Left ventricle myocardium inferior (tissue), 1 donor: ENCODE measurements around the gene TXNRD2. TPM values are rescaled to one million over a fixed set of nuclear protein-coding genes. Genes with fewer than 3 reads are reported as not detected.
A peak's percentile ranks its signal among the peaks of the same experiment; 100 is the strongest.

Source experiments
- DNase-seq: peaks from one replicate; pipeline ENCODE4 v3.0.0-alpha.2; 2020
- H3K27ac ChIP-seq: fragments of 200-600 bp; replicated peaks from 2 replicates; pipeline ENCODE4 v1.8.0; 2021
- H3K27me3 ChIP-seq: fragments of 200-600 bp; 2 replicates; pipeline ENCODE4 v1.8.0; 2021; ENCODE audit warnings: low read depth
- H3K36me3 ChIP-seq: fragments of 200-600 bp; 2 replicates; pipeline ENCODE4 v1.8.0; 2021
- H3K4me1 ChIP-seq: fragments of 200-600 bp; 2 replicates; pipeline ENCODE4 v1.8.0; 2021
- H3K4me3 ChIP-seq: fragments of 200-600 bp; 2 replicates; pipeline ENCODE4 v1.8.0; 2021; ENCODE audit warnings: mild to moderate bottlenecking, moderate library complexity
- H3K9me3 ChIP-seq: fragments of 200-600 bp; replicated peaks from 2 replicates; pipeline ENCODE4 v1.8.0; 2021
- CTCF ChIP-seq: fragments of 200-600 bp; IDR thresholded peaks from 2 replicates; pipeline ENCODE4 v1.8.0; 2021; ENCODE audit warnings: antibody characterized with exemption, mild to moderate bottlenecking, borderline replicate concordance
- intact Hi-C: fragments of 100-400 bp; cut with micrococcal nuclease; formaldehyde crosslinking; loops from one replicate; pipeline ENCODE4 v1.11.0; 2022
- total RNA-seq: library from RNA; stranded (reverse); fragmentation: NEBNext Ultra II Directional; extraction: Animal tissue kit (Norgen Biotek cat#: 25700); gene quantifications from one replicate; pipeline ENCODE4 v1.2.1, GENCODE V29; 2021
- donor health status: DM: no; HTN: yes; CAD: no; lungs with severe emphysema.

TXNRD2 gene
- total RNA-seq, 1 donor from 2014 or later: 35.2 TPM

- peak overlapping the region; percentile 83 for H3K27ac ChIP-seq
- TF ChIP-seq CTCF: no peak
- no peak overlapping the region for H3K4me3 ChIP-seq
- H3K27me3 ChIP-seq: no peaks in the 10 kb centered on the region
- H3K9me3 ChIP-seq: no peaks in the 10 kb centered on the region
- DNase-seq: no peak
- H3K36me3 ChIP-seq: no peaks in the 10 kb centered on the region
- intact Hi-C loops: no loop called here
- peaks cover 63% of the 10 kb centered on the region for H3K4me1 ChIP-seq
These were observed 13.9 kb upstream of the TXNRD2 start for GRCh38 chr22:19955241-19956128.

GRCh38 chr22:19951346-19951745 is 9.7 kb upstream of the TXNRD2 start:
- H3K36me3 ChIP-seq: no peaks in the 10 kb centered on the region
- H3K4me3 ChIP-seq: peak overlapping the region; percentile 44
- intact Hi-C loops: no loop called here
- H3K4me1 ChIP-seq: peaks cover 81% of the 10 kb centered on the region
- peak overlapping the region; percentile 83 for H3K27ac ChIP-seq
- H3K9me3 ChIP-seq: no peaks in the 10 kb centered on the region
- H3K27me3 ChIP-seq: no peaks in the 10 kb centered on the region
- DNase-seq: no peak
- no peak for TF ChIP-seq CTCF

- H3K36me3 ChIP-seq: no peaks in the 10 kb centered on the region
- no peak for DNase-seq
- no peak for TF ChIP-seq CTCF
- intact Hi-C loops: no loop called here
- no peaks in the 10 kb centered on the region for H3K27me3 ChIP-seq
- peaks cover 89% of the 10 kb centered on the region for H3K4me1 ChIP-seq
- H3K9me3 ChIP-seq: no peaks in the 10 kb centered on the region
- peak overlapping the region; percentile 95 for H3K27ac ChIP-seq
- no peak overlapping the region for H3K4me3 ChIP-seq
These were observed 6.6 kb upstream of the TXNRD2 start for GRCh38 chr22:19948057-19948760.

GRCh38 chr22:19943082-19944026 is 1.7 kb upstream of the TXNRD2 start:
- no peaks in the 10 kb centered on the region for H3K36me3 ChIP-seq
- peak overlapping the region; percentile 95 for H3K27ac ChIP-seq
- H3K27me3 ChIP-seq: no peaks in the 10 kb centered on the region
- DNase-seq: no peak
- no peaks in the 10 kb centered on the region for H3K9me3 ChIP-seq
- peaks cover 76% of the 10 kb centered on the region for H3K4me1 ChIP-seq
- intact Hi-C loops: no loop called here
- peak overlapping the region; percentile 89 for H3K4me3 ChIP-seq
- TF ChIP-seq CTCF: no peak
